T-helper 2 cell treated with Interferon-gamma antibody and Interleukin-4, amounts not matched to agents 5 μg/mL and 100 μg/mL, for 36 hours (primary cell): ENCODE results near the gene HMG20A.

Experiments used
- DNase-seq: peaks from one replicate; pipeline ENCODE4 v3.0.0; 2021; ENCODE audit warnings: low spot score
- H3K27ac Mint-ChIP-seq: one replicate; pipeline ENCODE4 v1.8.0; 2021; ENCODE audit warnings: mild to moderate bottlenecking, mixed read lengths
- H3K27me3 Mint-ChIP-seq: one replicate; pipeline ENCODE4 v1.8.0; 2021; ENCODE audit warnings: low read depth, mixed read lengths
- H3K36me3 Mint-ChIP-seq: one replicate; pipeline ENCODE4 v1.8.0; 2021; ENCODE audit warnings: low read depth, mixed read lengths
- H3K4me1 Mint-ChIP-seq: one replicate; pipeline ENCODE4 v1.8.0; 2021; ENCODE audit warnings: low read depth, mixed read lengths
- H3K4me3 Mint-ChIP-seq: one replicate; pipeline ENCODE4 v1.8.0; 2022; ENCODE audit warnings: mild to moderate bottlenecking, moderate library complexity, mixed read lengths
- H3K9me3 Mint-ChIP-seq: one replicate; pipeline ENCODE4 v1.8.0; 2021; ENCODE audit warnings: mixed read lengths

Gene HMG20A

DNA sequence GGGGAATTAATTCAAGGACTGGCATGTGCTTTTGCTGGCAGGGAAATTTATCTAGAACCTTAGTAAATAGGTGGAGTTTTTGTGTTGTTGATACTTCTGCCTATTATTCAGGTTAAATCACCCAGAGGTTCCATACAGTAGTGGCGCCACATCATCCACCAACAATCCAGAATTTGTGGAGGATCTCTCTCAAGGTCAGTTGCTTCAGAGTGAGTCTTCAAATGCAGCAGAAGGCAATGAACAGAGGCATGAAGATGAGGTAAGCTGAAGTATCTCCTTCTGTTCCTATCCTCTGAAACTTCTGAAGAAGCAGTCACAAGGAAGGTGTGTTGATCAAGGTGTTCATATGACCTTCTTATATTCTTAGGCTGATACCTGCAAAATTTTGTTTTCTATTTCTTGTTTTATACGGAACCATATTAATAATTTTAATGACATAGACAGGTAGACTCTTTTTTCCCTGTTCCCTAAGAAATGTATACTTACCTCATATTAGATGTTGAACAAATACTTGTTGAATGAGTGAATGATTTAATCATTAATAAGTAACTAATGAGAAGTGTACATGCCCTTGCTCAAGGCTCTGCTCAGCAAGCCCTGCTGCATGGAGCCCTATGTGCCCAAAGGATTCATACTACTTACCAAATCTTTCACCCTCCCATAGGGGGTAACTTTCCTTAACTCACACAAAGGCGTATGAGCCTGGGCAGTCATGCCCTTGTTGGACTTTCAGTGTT, 43.6 kb downstream of the HMG20A start:
- Mint-ChIP-seq H3K27me3 (no peaks in the 10 kb centered on the region), H3K36me3 (peaks cover 31% of the 10 kb centered on the region), H3K4me1 (no peaks in the 10 kb centered on the region), H3K27ac (no peak overlapping the region), H3K4me3 (no peak overlapping the region), H3K9me3 (no peaks in the 10 kb centered on the region)
- DNase-seq = no peak

- no peaks in the 10 kb centered on the region for H3K9me3 Mint-ChIP-seq
- H3K4me3 Mint-ChIP-seq = no peak overlapping the region
- no peak for DNase-seq
- peaks cover 22% of the 10 kb centered on the region for H3K36me3 Mint-ChIP-seq
- no peaks in the 10 kb centered on the region for H3K4me1 Mint-ChIP-seq
- no peak overlapping the region for H3K27ac Mint-ChIP-seq
- no peaks in the 10 kb centered on the region for H3K27me3 Mint-ChIP-seq
Observed at GRCh38 chr15:77466521-77466920, 45.8 kb downstream of the HMG20A start.

- no peaks in the 10 kb centered on the region for H3K27me3 Mint-ChIP-seq
- peaks cover 30% of the 10 kb centered on the region for H3K36me3 Mint-ChIP-seq
- no peak overlapping the region for H3K27ac Mint-ChIP-seq
- no peaks in the 10 kb centered on the region for H3K9me3 Mint-ChIP-seq
- no peak for DNase-seq
- no peak overlapping the region for H3K4me3 Mint-ChIP-seq
- H3K4me1 Mint-ChIP-seq = no peaks in the 10 kb centered on the region
Observed at GRCh38 chr15:77468896-77469295, 48.2 kb downstream of the HMG20A start.

GRCh38 chr15:77470235-77470634, 49.5 kb downstream of the HMG20A start:
- no peak for DNase-seq
- no peak overlapping the region for H3K4me3 Mint-ChIP-seq
- H3K9me3 Mint-ChIP-seq = no peaks in the 10 kb centered on the region
- H3K36me3 Mint-ChIP-seq = peaks cover 30% of the 10 kb centered on the region
- no peaks in the 10 kb centered on the region for H3K4me1 Mint-ChIP-seq
- H3K27ac Mint-ChIP-seq = no peak overlapping the region
- no peaks in the 10 kb centered on the region for H3K27me3 Mint-ChIP-seq

- peaks cover 3% of the 10 kb centered on the region for H3K4me1 Mint-ChIP-seq
- H3K36me3 Mint-ChIP-seq = peaks cover 30% of the 10 kb centered on the region
- no peak for DNase-seq
- H3K27me3 Mint-ChIP-seq = no peaks in the 10 kb centered on the region
- H3K9me3 Mint-ChIP-seq = no peaks in the 10 kb centered on the region
- no peak overlapping the region for H3K4me3 Mint-ChIP-seq
- no peak overlapping the region for H3K27ac Mint-ChIP-seq
Observed at GRCh38 chr15:77473328-77473727, 52.6 kb downstream of the HMG20A start.

DNA sequence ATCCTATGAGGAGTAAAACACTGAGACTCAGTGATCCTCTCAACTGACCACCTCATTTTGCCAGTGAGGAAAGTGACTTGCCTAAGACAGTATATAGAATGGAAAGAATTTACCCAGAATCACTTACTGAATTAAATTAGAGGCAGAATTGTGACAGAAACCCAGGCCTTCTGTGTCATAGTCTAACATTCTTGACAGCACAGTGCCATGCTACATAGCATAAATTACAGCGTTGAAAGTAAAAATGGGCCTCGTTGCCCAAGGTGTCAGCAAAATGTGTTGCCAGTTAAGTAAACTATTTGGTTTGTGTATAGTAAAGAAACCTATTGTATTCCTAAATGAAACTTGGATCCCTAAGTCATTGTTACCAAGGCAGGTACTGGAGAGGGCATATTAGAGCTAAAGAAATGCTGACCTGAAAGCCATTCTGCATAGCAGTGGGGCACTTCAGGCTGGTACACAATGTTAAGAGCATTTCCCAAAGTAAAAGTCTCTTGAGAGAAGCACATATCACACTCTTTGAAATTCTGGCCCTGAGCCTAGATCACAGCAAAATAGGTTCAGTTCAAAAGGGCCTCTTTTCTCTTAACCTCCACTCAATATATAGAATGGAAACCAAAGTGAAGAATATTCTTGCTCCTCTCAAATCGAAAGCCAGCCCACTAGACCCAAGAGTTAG, 53.8 kb downstream of the HMG20A start:
- H3K4me1 Mint-ChIP-seq = peaks cover 10% of the 10 kb centered on the region
- H3K4me3 Mint-ChIP-seq = no peak overlapping the region
- no peak for DNase-seq
- no peak overlapping the region for H3K27ac Mint-ChIP-seq
- H3K9me3 Mint-ChIP-seq = no peaks in the 10 kb centered on the region
- no peaks in the 10 kb centered on the region for H3K27me3 Mint-ChIP-seq
- H3K36me3 Mint-ChIP-seq = peaks cover 29% of the 10 kb centered on the region

DNA sequence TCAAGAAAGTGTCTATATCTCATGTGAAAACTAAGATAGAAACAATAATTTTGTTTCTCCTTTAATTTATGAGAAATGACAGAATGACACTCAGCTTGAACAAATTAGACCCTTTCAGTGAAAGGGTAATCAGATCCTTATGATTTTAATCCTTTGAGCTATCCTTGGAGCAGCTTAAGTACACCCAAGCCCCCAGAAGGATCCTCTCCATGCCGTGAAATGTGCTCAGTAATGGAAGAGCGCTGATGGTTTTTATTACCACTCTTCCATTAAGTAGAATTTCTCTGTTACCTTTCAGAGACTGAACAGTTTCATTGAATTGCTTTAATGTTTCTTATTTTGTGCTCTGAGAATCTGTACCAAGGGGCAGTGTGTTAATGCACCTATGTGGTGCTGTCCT, 54.3 kb downstream of the HMG20A start:
- H3K36me3 Mint-ChIP-seq = peaks cover 31% of the 10 kb centered on the region
- no peaks in the 10 kb centered on the region for H3K27me3 Mint-ChIP-seq
- no peak overlapping the region for H3K4me3 Mint-ChIP-seq
- peaks cover 10% of the 10 kb centered on the region for H3K4me1 Mint-ChIP-seq
- no peak overlapping the region for H3K27ac Mint-ChIP-seq
- no peak for DNase-seq
- H3K9me3 Mint-ChIP-seq = no peaks in the 10 kb centered on the region

DNA sequence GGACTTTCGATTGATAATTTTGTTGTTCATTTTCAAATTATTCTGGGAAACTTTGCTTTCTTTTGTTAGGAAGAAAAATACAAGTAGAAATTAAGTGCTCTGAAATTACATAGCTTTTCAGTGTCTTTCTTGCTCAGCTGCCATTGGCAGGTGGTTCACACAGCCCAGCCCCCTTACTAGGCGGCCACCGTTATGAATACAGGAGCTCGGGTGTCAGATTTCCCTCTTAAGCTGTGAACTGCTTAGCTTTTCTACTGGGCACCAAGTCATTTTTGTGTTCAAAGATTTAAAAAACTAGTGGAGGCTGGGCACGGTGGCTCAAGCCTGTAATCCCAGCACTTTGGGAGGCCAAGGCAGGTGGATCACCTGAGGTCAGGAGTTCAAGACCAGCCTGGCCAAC, 55.2 kb downstream of the HMG20A start:
- Mint-ChIP-seq H3K4me1 (peaks cover 10% of the 10 kb centered on the region), H3K27me3 (no peaks in the 10 kb centered on the region), H3K4me3 (no peak overlapping the region), H3K36me3 (peaks cover 31% of the 10 kb centered on the region), H3K9me3 (no peaks in the 10 kb centered on the region), H3K27ac (no peak overlapping the region)
- DNase-seq = no peak

- Mint-ChIP-seq H3K36me3 (peaks cover 26% of the 10 kb centered on the region), H3K9me3 (no peaks in the 10 kb centered on the region), H3K4me1 (peaks cover 10% of the 10 kb centered on the region), H3K4me3 (no peak overlapping the region), H3K27ac (no peak overlapping the region), H3K27me3 (no peaks in the 10 kb centered on the region)
- DNase-seq = no peak
Observed at GRCh38 chr15:77476995-77477394, 56.3 kb downstream of the HMG20A start.

- H3K36me3 Mint-ChIP-seq = peaks cover 22% of the 10 kb centered on the region
Observed at GRCh38 chr15:77478051-77478450, 57.4 kb downstream of the HMG20A start.

GRCh38 chr15:77479015-77479414, 58.3 kb downstream of the HMG20A start:
- Mint-ChIP-seq H3K9me3 (no peaks in the 10 kb centered on the region), H3K4me1 (peaks cover 10% of the 10 kb centered on the region), H3K27ac (no peak overlapping the region), H3K4me3 (no peak overlapping the region), H3K36me3 (peaks cover 23% of the 10 kb centered on the region), H3K27me3 (no peaks in the 10 kb centered on the region)
- DNase-seq = no peak

More at GRCh38 chr15:77478051-77478450, 57.4 kb downstream of the HMG20A start:
- no peak for DNase-seq
- Mint-ChIP-seq H3K9me3 (no peaks in the 10 kb centered on the region), H3K27me3 (no peaks in the 10 kb centered on the region), H3K27ac (no peak overlapping the region), H3K4me3 (no peak overlapping the region), H3K4me1 (peaks cover 10% of the 10 kb centered on the region)

DNA sequence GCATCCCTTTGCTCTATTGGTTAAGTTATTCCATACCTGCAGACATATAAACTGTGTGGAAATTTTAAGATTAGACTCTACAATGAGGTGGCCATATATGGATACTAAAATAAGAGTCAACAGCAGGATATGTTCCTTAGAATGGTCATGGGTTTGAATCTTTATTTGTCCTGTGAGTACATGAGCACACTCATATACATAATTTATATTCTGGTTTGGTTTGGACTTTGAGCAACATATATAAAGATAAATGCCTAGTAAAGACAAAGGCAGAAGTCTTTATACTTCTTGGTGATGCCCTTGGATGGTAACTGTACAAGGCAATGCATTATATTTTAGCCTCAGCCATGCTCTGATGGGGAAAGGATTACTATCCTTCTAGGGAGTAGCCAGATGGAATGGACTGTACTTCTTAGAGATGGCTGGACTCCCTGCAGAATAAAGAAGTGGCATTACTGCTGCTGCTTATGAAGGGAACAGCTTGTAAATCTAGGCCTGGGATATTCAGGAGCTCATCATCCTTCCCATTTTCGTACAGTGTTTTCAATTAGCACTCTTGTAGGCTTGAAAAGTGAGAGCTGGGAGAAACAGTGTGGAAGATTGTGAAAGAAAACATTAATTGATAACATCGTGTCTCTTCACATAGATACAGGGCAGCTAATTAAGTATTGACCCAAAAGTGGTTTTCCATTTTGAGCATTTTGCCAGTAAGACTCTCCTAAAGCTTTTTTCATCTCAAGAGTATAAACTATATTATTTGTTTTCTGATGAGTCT, 60.4 kb downstream of the HMG20A start:
- peaks cover 10% of the 10 kb centered on the region for H3K4me1 Mint-ChIP-seq
- H3K4me3 Mint-ChIP-seq = no peak overlapping the region
- no peak overlapping the region for H3K27ac Mint-ChIP-seq
- DNase-seq = no peak
- H3K27me3 Mint-ChIP-seq = no peaks in the 10 kb centered on the region
- H3K9me3 Mint-ChIP-seq = no peaks in the 10 kb centered on the region
- H3K36me3 Mint-ChIP-seq = peaks cover 33% of the 10 kb centered on the region

DNA sequence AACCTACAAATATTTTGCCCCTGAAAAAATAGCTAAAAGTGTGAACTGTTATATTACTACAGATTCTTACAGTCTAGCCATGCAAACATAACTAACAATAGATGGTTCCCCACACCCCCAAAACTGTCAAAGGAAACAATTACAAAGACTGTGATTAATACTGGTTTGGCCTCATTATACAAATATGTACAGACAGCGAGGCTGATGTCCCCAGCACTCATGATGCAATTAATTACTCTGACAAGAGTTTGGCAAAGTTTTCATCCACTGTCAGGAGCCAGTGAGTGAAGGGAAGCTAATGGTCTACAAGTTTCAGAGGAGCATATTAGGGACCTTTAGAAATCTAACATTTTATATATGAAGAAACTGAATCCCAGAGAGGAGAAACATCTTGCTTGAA, 61.0 kb downstream of the HMG20A start:
- Mint-ChIP-seq H3K27ac (no peak overlapping the region), H3K36me3 (peaks cover 33% of the 10 kb centered on the region), H3K9me3 (no peaks in the 10 kb centered on the region), H3K4me1 (peaks cover 10% of the 10 kb centered on the region), H3K4me3 (no peak overlapping the region), H3K27me3 (no peaks in the 10 kb centered on the region)
- no peak for DNase-seq

- H3K9me3 Mint-ChIP-seq = no peaks in the 10 kb centered on the region
- peaks cover 32% of the 10 kb centered on the region for H3K36me3 Mint-ChIP-seq
- DNase-seq = no peak
- H3K4me3 Mint-ChIP-seq = no peak overlapping the region
- peaks cover 15% of the 10 kb centered on the region for H3K4me1 Mint-ChIP-seq
- H3K27ac Mint-ChIP-seq = no peak overlapping the region
- no peaks in the 10 kb centered on the region for H3K27me3 Mint-ChIP-seq
Observed at GRCh38 chr15:77482570-77482969, 61.9 kb downstream of the HMG20A start.
